Neutrophil (primary cell): ENCODE results near the gene SIAE.

Source experiments
- H3K27ac ChIP-seq: fragments of 200-600 bp; sonication (generic); 2 replicates; pipeline ENCODE4 v1.5.1; 2016; ENCODE audit warnings: mild to moderate bottlenecking, moderate library complexity
- H3K27me3 ChIP-seq: fragments of 200-600 bp; sonication (generic); 2 replicates; pipeline ENCODE4 v1.6.0; 2016; ENCODE audit warnings: mild to moderate bottlenecking
- H3K36me3 ChIP-seq: fragments of 200-600 bp; sonication (generic); 2 replicates; pipeline ENCODE4 v1.5.1; 2017
- H3K4me1 ChIP-seq, 2 experiments: fragments of 200-600 bp in 1 of 2; sonication (generic) in 1 of 2; 1 replicate in 1 of 2; 2 replicates in 1 of 2; pipeline versions ENCODE4 v1.5.1 to v1.6.1; 2013 to 2016; ENCODE audit warnings: low read depth in 1 of 2, low read length in 1 of 2, mild to moderate bottlenecking in 1 of 2, moderate library complexity in 1 of 2; ENCODE audit not compliant: control insufficient read depth in 1 of 2, insufficient read depth in 1 of 2
- H3K4me3 ChIP-seq, 2 experiments: fragments of 200-600 bp in 1 of 2; sonication (generic) in 1 of 2; 1 replicate in 1 of 2; 2 replicates in 1 of 2; pipeline ENCODE4 v1.5.1; 2013 to 2016; ENCODE audit warnings: low read depth in 1 of 2, low read length in 1 of 2, mild to moderate bottlenecking in 1 of 2, moderate library complexity in 1 of 2
- H3K9me3 ChIP-seq: fragments of 200-600 bp; sonication (generic); 2 replicates; pipeline ENCODE4 v1.5.1; 2016
- CTCF ChIP-seq: fragments of 200-600 bp; sonication (generic); IDR thresholded peaks from 2 replicates; pipeline ENCODE4 v1.5.1; 2016; ENCODE audit warnings: antibody characterized with exemption

SIAE gene

GRCh38 chr11:124623861-124624525 lies 49.5 kb downstream of the SIAE start:
- Histone ChIP-seq H3K36me3 (peaks cover 20% of the 10 kb centered on the region), H3K27ac (peak overlapping the region; percentile 92), H3K27me3 (peaks cover 11% of the 10 kb centered on the region), H3K9me3 (no peaks in the 10 kb centered on the region), H3K4me3 (peak overlapping the region; percentile 78 to 90), H3K4me1 (peaks cover 41 to 43% of the 10 kb centered on the region in 2 experiments)
- TF ChIP-seq CTCF, result no peak

DNA sequence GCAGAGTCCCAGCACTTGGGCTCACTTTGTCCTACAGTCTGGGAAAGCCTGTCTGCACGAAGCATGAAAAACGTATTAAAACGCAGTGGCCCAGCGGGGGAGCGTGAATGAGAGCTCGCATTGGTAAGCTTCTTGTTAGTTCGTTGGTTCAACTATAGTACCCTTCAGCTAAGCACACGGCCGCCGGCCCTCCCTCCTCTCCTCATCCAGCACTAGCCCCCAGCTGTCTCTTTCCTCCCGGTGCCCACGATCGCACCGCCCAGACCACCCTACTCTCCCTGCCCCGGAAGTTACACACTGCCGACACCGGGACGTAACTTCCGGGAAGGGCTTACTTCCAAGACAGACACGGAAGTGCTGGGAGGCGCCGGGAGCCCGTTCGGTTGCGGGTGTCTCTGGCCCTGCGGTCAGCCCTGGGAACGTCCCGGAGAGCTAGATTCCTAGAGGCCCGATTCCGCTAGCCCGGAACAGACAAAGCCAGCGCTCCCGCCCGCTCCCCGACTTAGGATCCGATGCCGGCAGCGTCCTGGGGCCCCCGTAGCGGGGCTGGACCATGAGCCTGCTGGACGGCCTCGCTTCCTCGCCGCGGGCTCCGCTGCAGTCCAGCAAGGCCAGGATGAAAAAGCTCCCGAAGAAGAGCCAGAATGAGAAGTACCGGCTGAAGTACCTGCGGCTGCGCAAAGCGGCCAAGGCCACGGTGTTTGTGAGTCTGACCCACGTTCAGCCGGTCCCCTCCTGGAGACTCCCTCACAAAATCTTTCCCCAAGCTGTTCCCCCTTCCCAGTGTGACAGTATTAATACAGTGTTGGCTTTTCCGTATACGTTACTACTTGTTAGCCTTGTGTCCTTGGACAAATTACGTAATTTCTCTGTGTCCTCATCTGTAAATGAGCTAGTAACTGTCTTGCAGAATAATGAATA lies 50.7 kb downstream of the SIAE start, which contains the start of gene TBRG1:
Gene TBRG1 (plus strand): TSS at position 334 of the 921 bp plus-strand sequence. CDS start 220 bp downstream, at position 554.
- Histone ChIP-seq H3K27ac (peak within 1 kb of the TSS; percentile 92), H3K36me3 (peaks cover 14% of the 10 kb centered on the region), H3K4me1 (peaks cover 41 to 43% of the 10 kb centered on the region in 2 experiments), H3K4me3 (peak within 1 kb of the TSS; percentile 78 to 90), H3K27me3 (peaks cover 11% of the 10 kb centered on the region), H3K9me3 (no peaks in the 10 kb centered on the region)
- TF ChIP-seq CTCF, result no peak

DNA sequence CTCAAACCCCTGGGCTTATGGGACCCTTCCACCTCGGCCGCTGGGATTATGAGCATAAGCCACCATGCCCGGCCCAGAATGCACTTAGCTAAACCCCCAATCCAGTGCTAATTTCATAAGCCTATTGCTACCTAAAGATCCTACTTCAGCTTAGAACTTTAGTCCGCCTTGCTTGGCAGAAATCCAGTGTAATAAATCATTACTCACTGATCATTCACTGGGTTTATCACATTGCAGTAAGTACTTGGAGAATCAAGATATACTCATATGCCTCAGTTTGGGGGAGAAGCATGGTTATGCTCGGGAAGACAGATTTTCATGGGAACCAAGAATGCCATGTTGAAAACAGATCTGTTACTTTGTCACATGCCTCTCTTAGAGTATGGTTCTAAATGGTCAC lies 54.7 kb downstream of the SIAE start:
- Histone ChIP-seq H3K36me3 (no peaks in the 10 kb centered on the region), H3K4me3 (no peak overlapping the region), H3K27me3 (peaks cover 11% of the 10 kb centered on the region), H3K4me1 (peaks cover 13% of the 10 kb centered on the region in 2 experiments), H3K9me3 (no peaks in the 10 kb centered on the region), H3K27ac (no peak overlapping the region)
- TF ChIP-seq CTCF, result no peak

- H3K36me3 ChIP-seq, result no peaks in the 10 kb centered on the region
- H3K27me3 ChIP-seq, result peaks cover 5% of the 10 kb centered on the region
- no peak overlapping the region for H3K27ac ChIP-seq
- H3K9me3 ChIP-seq, result no peaks in the 10 kb centered on the region
- H3K4me1 ChIP-seq, result no peaks in the 10 kb centered on the region
- no peak for TF ChIP-seq CTCF
- H3K4me3 ChIP-seq, result no peak overlapping the region
Observed at GRCh38 chr11:124612567-124613246, 60.8 kb downstream of the SIAE start.

GRCh38 chr11:124612045-124612444 lies 61.5 kb downstream of the SIAE start:
- Histone ChIP-seq H3K27ac (no peak overlapping the region), H3K4me3 (no peak overlapping the region), H3K4me1 (no peaks in the 10 kb centered on the region), H3K36me3 (no peaks in the 10 kb centered on the region), H3K9me3 (no peaks in the 10 kb centered on the region), H3K27me3 (peaks cover 5% of the 10 kb centered on the region)
- TF ChIP-seq CTCF, result no peak
